SU-DHL-6 (cell line): ENCODE measurements around the gene SORL1-AS1.

Source experiments
- H2AFZ ChIP-seq: fragments of 200-600 bp; sonication (generic); 2 replicates; pipeline ENCODE4 v1.6.1; 2014; ENCODE audit warnings: low read depth, mild to moderate bottlenecking, moderate library complexity, mixed read lengths, antibody characterized with exemption, low read length; ENCODE audit not compliant: severe bottlenecking
- H3F3A ChIP-seq: fragments of 200-600 bp; shearing (Covaris generic); 2 replicates; pipeline ENCODE4 v1.6.0; 2016; ENCODE audit warnings: antibody characterized with exemption, mild to moderate bottlenecking; ENCODE audit not compliant: insufficient read depth
- H3K27ac ChIP-seq: fragments of 200-600 bp; sonication (generic); 2 replicates; pipeline ENCODE4 v1.5.1; 2016; ENCODE audit warnings: low read depth, mild to moderate bottlenecking, low read length, moderate library complexity, mixed read lengths
- H3K27me3 ChIP-seq: fragments of 200-600 bp; sonication (generic), shearing (Covaris generic); 2 replicates; pipeline ENCODE4 v1.6.0; 2014; ENCODE audit warnings: mild to moderate bottlenecking, low read length
- H3K36me3 ChIP-seq: fragments of 200-600 bp; sonication (generic); 2 replicates; pipeline ENCODE4 v1.6.1; 2014; ENCODE audit warnings: mild to moderate bottlenecking, low read length, mixed read lengths
- H3K4me2 ChIP-seq: fragments of 300-600, 200-600 bp; shearing (Covaris generic), sonication (generic); 2 replicates; pipeline ENCODE4 v1.6.0; 2014; ENCODE audit warnings: low read length, low read depth, mild to moderate bottlenecking; ENCODE audit not compliant: poor library complexity, severe bottlenecking
- H3K4me3 ChIP-seq: fragments of 200-600 bp; sonication (generic); 2 replicates; pipeline ENCODE4 v1.5.1; 2014; ENCODE audit warnings: antibody characterized with exemption, low read length, mild to moderate bottlenecking, mixed read lengths; ENCODE audit not compliant: insufficient read depth, poor library complexity, severe bottlenecking
- H3K79me2 ChIP-seq: fragments of 200-600 bp; sonication (generic); 2 replicates; pipeline ENCODE4 v1.6.1; 2014; ENCODE audit warnings: mild to moderate bottlenecking, low read length, moderate library complexity; ENCODE audit not compliant: insufficient read depth
- H3K9ac ChIP-seq: fragments of 200-600 bp; sonication (generic); 2 replicates; pipeline ENCODE4 v1.7.0; 2014; ENCODE audit warnings: mild to moderate bottlenecking, low read length
- H3K9me2 ChIP-seq: fragments of 200-600 bp; sonication (generic); replicated peaks from 2 replicates; pipeline ENCODE4 v1.6.1; 2014; ENCODE audit warnings: low read length; ENCODE audit not compliant: insufficient read depth
- H3K9me3 ChIP-seq: fragments of 200-600 bp; sonication (generic); 2 replicates; pipeline ENCODE4 v1.6.1; 2014; ENCODE audit warnings: low read length, mixed read lengths; ENCODE audit not compliant: insufficient read depth
- H4K20me1 ChIP-seq: fragments of 200-600 bp; sonication (generic); 2 replicates; pipeline ENCODE4 v1.6.1; 2014; ENCODE audit warnings: low read depth, mild to moderate bottlenecking, antibody characterized with exemption, low read length, moderate library complexity, mixed read lengths
- CTCF ChIP-seq: fragments of 200-600 bp; sonication (generic); IDR thresholded peaks from one replicate; pipeline ENCODE4 v1.5.1; 2017; ENCODE audit warnings: antibody characterized with exemption, mild to moderate bottlenecking, low read length, moderate library complexity; ENCODE audit not compliant: insufficient read depth, poor library complexity, severe bottlenecking
- EZH2phosphoT487 ChIP-seq: fragments of 200-600 bp; sonication (generic), shearing (Covaris generic); conservative IDR thresholded peaks from 2 replicates; pipeline ENCODE4 v1.6.1; 2018; ENCODE audit warnings: mild to moderate bottlenecking, antibody characterized with exemption, low read length, moderate library complexity, mixed read lengths

Gene SORL1-AS1

GRCh38 chr11:121474680-121475079, 21.9 kb upstream of the SORL1-AS1 start:
- no peaks in the 10 kb centered on the region for H3K9me2 ChIP-seq
- H3K9ac ChIP-seq = no peak overlapping the region
- H3K27ac ChIP-seq = no peak overlapping the region
- H4K20me1 ChIP-seq = peaks cover 36% of the 10 kb centered on the region; the same call in 1 of the 2 replicates
- no peak overlapping the region for H2AFZ ChIP-seq
- H3K27me3 ChIP-seq = no peaks in the 10 kb centered on the region
- H3K36me3 ChIP-seq = peaks cover 62% of the 10 kb centered on the region
- TF ChIP-seq CTCF (no peak), EZH2phosphoT487 (no peak)
- peaks cover 15% of the 10 kb centered on the region; the same call in 1 of the 2 replicates for H3F3A ChIP-seq
- no peaks in the 10 kb centered on the region for H3K9me3 ChIP-seq
- no peak overlapping the region for H3K4me3 ChIP-seq
- H3K79me2 ChIP-seq = peaks cover 98% of the 10 kb centered on the region
- no peak overlapping the region for H3K4me2 ChIP-seq

GRCh38 chr11:121473064-121473777, 20.5 kb upstream of the SORL1-AS1 start:
- H3K79me2 ChIP-seq = peaks cover 98% of the 10 kb centered on the region
- no peaks in the 10 kb centered on the region for H3K9me2 ChIP-seq
- no peaks in the 10 kb centered on the region for H3K9me3 ChIP-seq
- H3K27me3 ChIP-seq = no peaks in the 10 kb centered on the region
- peaks cover 56% of the 10 kb centered on the region for H3K36me3 ChIP-seq
- no peak overlapping the region for H3K4me3 ChIP-seq
- H3K9ac ChIP-seq = no peak overlapping the region
- H3K4me2 ChIP-seq = no peak overlapping the region
- peaks cover 36% of the 10 kb centered on the region for H4K20me1 ChIP-seq
- no peak overlapping the region for H2AFZ ChIP-seq
- H3K27ac ChIP-seq = no peak overlapping the region
- TF ChIP-seq EZH2phosphoT487 (no peak), CTCF (no peak)
- H3F3A ChIP-seq = peaks cover 15% of the 10 kb centered on the region; the same call in 1 of the 2 replicates

- H3K9me3 ChIP-seq = no peaks in the 10 kb centered on the region
- peaks cover 54% of the 10 kb centered on the region for H3K36me3 ChIP-seq
- H3K9ac ChIP-seq = no peak overlapping the region
- H3K9me2 ChIP-seq = no peaks in the 10 kb centered on the region
- TF ChIP-seq CTCF = no peak
- no peak for TF ChIP-seq EZH2phosphoT487
- H3K27me3 ChIP-seq = no peaks in the 10 kb centered on the region
- H3K4me3 ChIP-seq = no peak overlapping the region
- peaks cover 36% of the 10 kb centered on the region for H4K20me1 ChIP-seq
- H3K27ac ChIP-seq = no peak overlapping the region
- no peak overlapping the region for H3K4me2 ChIP-seq
- H2AFZ ChIP-seq = no peak overlapping the region
- H3F3A ChIP-seq = peaks cover 24% of the 10 kb centered on the region; the same call in 1 of the 2 replicates
- H3K79me2 ChIP-seq = peaks cover 98% of the 10 kb centered on the region
Measured at GRCh38 chr11:121472312-121472711, 19.5 kb upstream of the SORL1-AS1 start.
